Activated CD8-positive, alpha-beta T cell treated with anti-CD3 and anti-CD28 coated beads for 36 hours (primary cell): Measurements from ENCODE around the gene TM9SF3. TPM values are rescaled to one million over a fixed set of nuclear protein-coding genes. Genes with fewer than 3 reads are reported as not detected.

Source experiments
- ATAC-seq: fragments of 200-7000 bp; cut with Tn5 transposase; one replicate; pipeline ENCODE4 v1.10.0; 2021; ENCODE audit warnings: mild to moderate bottlenecking, moderate library complexity
- CTCF ChIA-PET: fragments of 350-600 bp; sonication (Branson Sonifier 250); formaldehyde crosslinking; loops from one replicate; lab custom pipeline; 2021; ENCODE audit warnings: antibody characterized with exemption; lab: Charles Lee
- POLR2A ChIA-PET: fragments of 350-600 bp; sonication (Branson Sonifier 250); formaldehyde crosslinking; loops from one replicate; lab custom pipeline; 2021; ENCODE audit warnings: antibody characterized with exemption; lab: Charles Lee
- DNase-seq: peaks from one replicate; pipeline ENCODE4 v3.0.0-alpha.2; 2020
- H3K27ac Mint-ChIP-seq: one replicate; pipeline ENCODE4 v1.8.0; 2021; ENCODE audit warnings: mild to moderate bottlenecking, mixed read lengths
- H3K27me3 Mint-ChIP-seq: one replicate; pipeline ENCODE4 v1.8.0; 2021; ENCODE audit warnings: mixed read lengths
- H3K36me3 Mint-ChIP-seq: one replicate; pipeline ENCODE4 v1.8.0; 2021; ENCODE audit warnings: low read depth, mixed read lengths
- H3K4me1 Mint-ChIP-seq: one replicate; pipeline ENCODE4 v1.8.0; 2021; ENCODE audit warnings: low read depth, mixed read lengths
- H3K4me3 Mint-ChIP-seq: one replicate; pipeline ENCODE4 v1.8.0; 2021; ENCODE audit warnings: mild to moderate bottlenecking, moderate library complexity, mixed read lengths
- H3K9me3 Mint-ChIP-seq: one replicate; pipeline ENCODE4 v1.8.0; 2021; ENCODE audit warnings: mixed read lengths
- CTCF ChIP-seq: fragments of 200-600 bp; IDR thresholded peaks from one replicate; pipeline ENCODE4 v1.8.0; 2022; ENCODE audit warnings: antibody characterized with exemption, mild to moderate bottlenecking
- intact Hi-C: fragments of 100-400 bp; cut with micrococcal nuclease; formaldehyde crosslinking; loops from one replicate; pipeline ENCODE4 v1.10.0; 2022
- total RNA-seq, 2 experiments: library from RNA; stranded (reverse); gene quantifications; one replicate each; pipeline ENCODE4 v1.2.3, GENCODE V29; 2021

TM9SF3 gene
- 10 to 100 TPM; 66.4 to 71.1 TPM for total RNA-seq

- no peaks in the 10 kb centered on the region for H3K27me3 Mint-ChIP-seq
- POLR2A ChIA-PET = interaction anchor here (0.6 to 1.3 kb wide), 5 partner anchors 9 to 732 kb away, joined by 3 to 4 read pairs (median 3); partner anchors contain the start of gene FRAT1
- ATAC-seq = peak; percentile 77
- H3K4me3 Mint-ChIP-seq = no peak within 1 kb of the TSS
- peak within 1 kb of the TSS; percentile 96 for H3K27ac Mint-ChIP-seq
- H3K4me1 Mint-ChIP-seq = peaks cover 33% of the 10 kb centered on the region
- CTCF ChIA-PET = no interaction called here
- H3K9me3 Mint-ChIP-seq = no peaks in the 10 kb centered on the region
- H3K36me3 Mint-ChIP-seq = peaks cover 14% of the 10 kb centered on the region
- peak; percentile 97 for DNase-seq
- intact Hi-C loops = no loop called here
- no peak for TF ChIP-seq CTCF
Observed at GRCh38 chr10:96586419-96587263, at the start of gene TM9SF3. Gene TM9SF3 (minus strand): TSS chr10:96587012. CDS start chr10:96586835, 177 bp downstream.

GRCh38 chr10:96636551-96636950 lies 49.7 kb upstream of the TM9SF3 start:
- POLR2A ChIA-PET = no interaction called here

GRCh38 chr10:96632974-96633710 lies 46.3 kb upstream of the TM9SF3 start:
- Mint-ChIP-seq H3K36me3 (no peaks in the 10 kb centered on the region), H3K4me3 (no peak overlapping the region), H3K9me3 (no peaks in the 10 kb centered on the region), H3K27ac (no peak overlapping the region), H3K4me1 (no peaks in the 10 kb centered on the region), H3K27me3 (no peaks in the 10 kb centered on the region)
- DNase-seq (no peak), ATAC-seq (no peak)
- intact Hi-C loops = no loop called here
- ChIA-PET POLR2A (no interaction called here), CTCF (interaction anchor here (1.0 to 2.1 kb wide), 2 partner anchors 9 to 392 kb away, joined by 3 to 13 read pairs; no protein-coding TSS in a partner anchor)
- TF ChIP-seq CTCF = no peak

More at GRCh38 chr10:96636551-96636950, 49.7 kb upstream of the TM9SF3 start:
- Mint-ChIP-seq H3K4me1 (peaks cover 5% of the 10 kb centered on the region), H3K27me3 (no peaks in the 10 kb centered on the region), H3K9me3 (no peaks in the 10 kb centered on the region), H3K4me3 (no peak overlapping the region), H3K36me3 (no peaks in the 10 kb centered on the region), H3K27ac (no peak overlapping the region)
- intact Hi-C loops = no loop called here
- no peak for TF ChIP-seq CTCF
- DNase-seq = no peak
- ATAC-seq = no peak
- CTCF ChIA-PET = interaction anchor here (1.4 kb wide), 1 partner anchor 122 kb away, joined by 3 read pairs; the partner anchor contains the start of gene TLL2

GRCh38 chr10:96627292-96627691 lies 40.5 kb upstream of the TM9SF3 start:
- Mint-ChIP-seq H3K27me3 (no peaks in the 10 kb centered on the region), H3K9me3 (no peaks in the 10 kb centered on the region), H3K4me1 (no peaks in the 10 kb centered on the region), H3K4me3 (no peak overlapping the region), H3K36me3 (peaks cover 2% of the 10 kb centered on the region), H3K27ac (no peak overlapping the region)
- TF ChIP-seq CTCF = no peak
- POLR2A ChIA-PET = no interaction called here
- CTCF ChIA-PET = no interaction called here
- DNase-seq = no peak
- no peak for ATAC-seq
- intact Hi-C loops = no loop called here
